ENCODE results near the gene CFAP99. TPM values are rescaled to one million over a fixed set of nuclear protein-coding genes. Genes with fewer than 3 reads are reported as not detected.

CFAP99 gene
- total and polyA plus RNA-seq, 2 of the 4 experiments (the other 2 are of a cell fraction) = not detected

GRCh38 chr4:2445130-2445529 is 26.4 kb downstream of the CFAP99 start:
- no peak for DNase-seq
- Histone ChIP-seq H2BK20ac (ENCODE audit: low read depth, low read length) (no peak overlapping the region), H3K9me3 (ENCODE audit: control insufficient read depth, insufficient read depth, low read length) (no peaks in the 10 kb centered on the region), H2BK120ac (ENCODE audit: low read depth, low read length) (no peak overlapping the region), H3K4me1 (ENCODE audit: control insufficient read depth, insufficient read depth, low read length) (no peaks in the 10 kb centered on the region), H3K18ac (ENCODE audit: low read depth, low read length) (no peak overlapping the region), H3K27ac (ENCODE audit: insufficient read depth, low read length) (no peak overlapping the region), H4K91ac (ENCODE audit: insufficient read depth, low read depth, low read length) (no peak overlapping the region), H2BK5ac (ENCODE audit: low read depth, low read length, poor library complexity, severe bottlenecking) (no peak overlapping the region), H3K79me1 (ENCODE audit: low read depth in 1 of 2, low read length in 2 of 2) (no peaks in the 10 kb centered on the region), H2BK15ac (ENCODE audit: low read depth, low read length) (no peak overlapping the region), H3K4me2 (ENCODE audit: low read depth, low read length) (no peak overlapping the region), H3K14ac (replicated peaks; ENCODE audit: low read depth, low read length) (no peak overlapping the region), H3K56ac (ENCODE audit: extremely low read depth, insufficient read depth, low read length) (no peak overlapping the region), H3K9me1 (ENCODE audit: insufficient read depth, low read length) (no peaks in the 10 kb centered on the region), H3K4ac (ENCODE audit: low read depth, low read length) (no peak overlapping the region), H3K36me3 (ENCODE audit: control insufficient read depth, insufficient read depth, low read length) (no peaks in the 10 kb centered on the region), H3K23ac (ENCODE audit: low read depth, low read length) (no peak overlapping the region), H2AFZ (replicated peaks; ENCODE audit: low read length, poor library complexity) (no peak overlapping the region), H3K27me3 (ENCODE audit: control insufficient read depth, insufficient read depth, low read length) (peaks cover 19% of the 10 kb centered on the region), H3K4me3 (ENCODE audit: insufficient read depth, low read depth, low read length) (no peak overlapping the region), H4K8ac (ENCODE audit: low read depth in 2 of 2, low read length in 2 of 2) (no peak overlapping the region), H2AK9ac (replicated peaks; ENCODE audit: low read depth, low read length, poor library complexity) (no peak overlapping the region), H2AK5ac (ENCODE audit: low read depth, low read length) (no peak overlapping the region), H3K9ac (ENCODE audit: low read depth, low read length) (no peak overlapping the region), H4K20me1 (ENCODE audit: insufficient read depth, low read length) (no peaks in the 10 kb centered on the region; the same call in 1 of the 2 replicates), H4K5ac (ENCODE audit: low read depth, low read length) (no peak overlapping the region)
- in situ Hi-C loops (cut with MboI; ENCODE audit: low sequenced_read_pairs) = no loop called here
- CTCF ChIA-PET = interaction anchor here (0.9 kb wide), 1 partner anchor 107 kb away, joined by 3 read pairs; no protein-coding TSS in a partner anchor
- POLR2A ChIA-PET (ENCODE audit: unreplicated experiment) = no interaction called here
- TF ChIP-seq FOS (IDR thresholded peaks at IDR 0.05; ENCODE audit: low read depth, low read length) (no peak), RCOR1 (IDR thresholded peaks at IDR 0.05; ENCODE audit: insufficient replicate concordance, low read length) (no peak), POLR2A (IDR thresholded peaks at IDR 0.05; ENCODE audit: low read depth, low read length) (no peak)
- dilution Hi-C loops (cut with HindIII; ENCODE audit: low sequenced_read_pairs, unreplicated experiment) = no loop called here
- ATAC-seq (ENCODE audit: low read depth) = no peak
- no TSS peak for BruUV-seq (replicated peaks)
- 100% methylated on average over 1 of the region's 9 CpGs; no CpG with 5 or more reads in 1 of the 2 experiments for WGBS, 2 experiments (ENCODE audit: extremely low coverage in 2 of 2, insufficient read length in 1 of 2)
- intact Hi-C loops (cut with micrococcal nuclease) = no loop called here

All from IMR-90 (cell line).